Stimulated activated CD4-positive, alpha-beta T cell treated with anti-CD3 and anti-CD28 coated beads, Interleukin-4, amount 100 ng/mL, for 48 hours (primary cell): ENCODE data around the gene GPR152.

Source experiments
- DNase-seq, 2 donors: peaks; one replicate each; pipeline ENCODE4 v3.0.0-alpha.2; 2020; ENCODE audit warnings: low read depth in 2 of 2

Gene GPR152

DNA sequence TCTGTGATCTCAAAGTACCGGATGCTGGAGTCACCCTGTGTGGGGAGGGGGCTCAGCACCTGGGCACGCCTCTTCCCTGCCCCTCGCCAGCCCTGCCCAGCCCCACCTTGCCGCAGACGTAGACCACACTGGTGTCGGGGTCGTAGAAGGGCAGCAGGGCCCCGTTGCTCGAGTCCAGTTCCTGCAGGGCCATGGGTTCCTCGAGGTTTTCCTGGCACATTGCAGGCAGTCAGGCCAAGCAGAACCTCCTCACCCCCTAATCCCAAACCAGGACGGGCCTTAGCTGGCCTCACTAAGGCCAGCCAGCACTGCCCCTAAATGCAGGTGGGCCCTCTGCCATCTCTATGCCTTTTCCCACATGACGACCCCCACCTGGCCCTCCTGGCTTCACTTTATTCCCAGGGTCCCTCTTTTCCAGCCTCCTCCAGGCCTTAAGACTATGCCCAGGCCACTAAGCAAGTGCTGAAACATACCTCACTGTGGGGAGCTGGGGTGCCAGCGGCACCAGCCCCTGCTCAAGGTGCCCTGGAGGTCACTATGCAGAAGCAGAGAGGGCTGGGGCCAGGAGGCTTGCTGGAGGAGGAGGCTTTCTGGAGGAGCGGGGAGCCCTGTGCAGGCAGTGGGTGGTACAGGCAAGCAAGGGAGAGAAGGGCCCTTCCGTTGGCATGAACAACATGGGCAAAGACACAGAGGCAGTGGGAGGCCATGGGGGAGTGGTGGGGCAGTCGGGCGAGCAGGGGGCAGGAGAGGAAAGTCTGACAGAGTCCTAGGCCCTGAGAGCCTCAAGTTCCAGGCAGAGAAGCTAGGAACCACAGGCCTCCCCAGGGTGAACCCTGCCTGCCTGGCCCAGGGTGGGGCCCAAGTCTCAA is 12.1 kb downstream of the GPR152 start:
- no peak for DNase-seq

DNA sequence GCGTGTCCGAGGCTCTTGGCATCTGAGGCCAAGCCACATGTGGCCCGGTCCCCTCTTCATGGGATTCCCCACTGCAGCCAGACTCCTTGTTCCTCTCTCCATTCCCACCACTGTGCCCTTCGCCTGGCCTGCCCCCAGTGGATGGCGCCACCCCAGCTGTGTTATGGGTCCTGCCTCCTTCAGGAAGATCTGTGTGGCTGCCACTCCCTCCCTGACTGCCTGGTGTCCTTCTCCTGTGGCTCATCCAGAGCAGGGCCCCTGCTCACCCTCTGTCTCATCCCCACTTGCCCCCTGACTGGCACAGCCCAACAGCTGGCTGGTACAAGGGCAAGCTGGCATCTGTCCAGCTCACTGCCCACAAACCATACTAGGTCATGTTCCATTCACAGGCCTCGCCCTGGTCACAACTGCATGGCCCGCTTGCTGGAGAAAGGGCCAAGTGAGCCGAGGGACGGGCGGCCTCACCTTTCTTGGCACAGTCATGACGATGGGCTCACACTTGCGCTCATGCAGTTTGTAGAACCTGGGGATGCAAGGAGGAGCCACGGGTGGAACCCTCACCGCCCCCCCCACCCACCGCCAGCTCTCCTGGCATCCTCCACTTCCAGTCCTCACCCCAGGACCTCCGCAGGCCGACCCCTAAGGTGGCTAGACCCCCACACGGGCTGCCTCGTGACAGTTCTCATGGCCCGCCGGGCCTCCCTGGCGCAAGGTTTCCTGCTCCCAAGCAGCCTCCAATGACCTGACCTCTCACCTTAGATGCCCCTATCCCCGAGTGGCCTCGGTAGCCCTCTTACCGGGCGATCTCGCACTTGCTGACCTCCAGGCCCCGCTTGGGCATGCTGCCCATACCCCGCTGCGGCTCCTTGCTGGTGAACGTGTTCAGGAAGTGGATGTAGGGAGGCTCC is 13.0 kb downstream of the GPR152 start:
- no peak for DNase-seq

DNA sequence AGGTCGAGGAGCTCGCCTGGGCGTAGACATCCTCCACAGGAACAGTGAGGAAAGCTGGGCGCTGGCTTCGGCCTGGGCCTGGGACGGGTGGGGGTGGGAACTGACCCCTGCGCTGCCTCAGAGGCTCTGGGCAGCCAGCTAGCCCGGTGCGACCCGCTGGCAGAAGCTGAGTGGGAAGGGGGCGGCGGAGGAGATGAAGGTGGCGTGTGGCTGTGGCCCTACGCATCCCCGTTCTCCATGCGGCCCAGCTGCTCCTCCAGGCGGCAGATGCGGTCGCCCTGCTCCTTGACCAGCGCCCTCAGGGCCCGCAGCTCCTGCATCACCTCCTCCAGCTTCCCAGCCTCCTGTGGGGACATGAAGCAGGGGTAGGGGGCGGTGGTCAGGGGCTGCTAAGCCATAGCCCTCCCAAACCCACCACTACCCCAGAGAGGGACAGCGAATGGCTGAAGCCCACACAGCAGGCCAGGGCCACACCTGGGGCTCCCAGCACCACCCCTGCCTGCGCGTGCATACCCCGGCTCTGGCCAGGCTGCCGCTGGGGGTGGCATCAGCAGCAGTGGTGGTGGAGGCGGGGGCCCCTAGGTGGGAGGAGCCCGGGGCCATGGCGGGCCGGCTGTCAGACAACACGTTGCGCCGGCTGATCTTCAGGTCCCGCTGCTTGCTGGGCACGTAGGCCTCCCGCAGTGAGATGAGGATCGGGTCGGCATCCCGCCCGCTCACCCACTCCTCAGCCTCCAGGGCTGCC is 14.2 kb downstream of the GPR152 start:
- DNase-seq, result peak; percentile 77 to 78

DNA sequence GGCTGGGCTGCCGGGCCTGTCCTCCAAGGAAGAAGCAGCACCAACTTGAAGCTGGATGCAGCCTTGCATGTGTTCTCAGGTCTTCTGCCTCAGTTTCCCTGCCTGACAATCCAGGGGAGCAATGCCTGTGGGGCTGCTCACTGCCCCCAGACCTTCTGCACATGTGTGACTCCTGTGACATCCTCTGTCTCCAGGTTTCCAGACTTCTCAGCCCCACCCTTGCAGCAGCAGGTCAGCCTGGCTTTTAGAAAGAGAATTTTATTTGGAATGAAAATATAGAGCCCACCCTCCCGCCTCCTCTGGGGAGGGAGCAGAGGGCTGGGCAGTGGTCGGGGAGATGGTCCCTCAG is 14.7 kb downstream of the GPR152 start:
- DNase-seq, result no peak

DNA sequence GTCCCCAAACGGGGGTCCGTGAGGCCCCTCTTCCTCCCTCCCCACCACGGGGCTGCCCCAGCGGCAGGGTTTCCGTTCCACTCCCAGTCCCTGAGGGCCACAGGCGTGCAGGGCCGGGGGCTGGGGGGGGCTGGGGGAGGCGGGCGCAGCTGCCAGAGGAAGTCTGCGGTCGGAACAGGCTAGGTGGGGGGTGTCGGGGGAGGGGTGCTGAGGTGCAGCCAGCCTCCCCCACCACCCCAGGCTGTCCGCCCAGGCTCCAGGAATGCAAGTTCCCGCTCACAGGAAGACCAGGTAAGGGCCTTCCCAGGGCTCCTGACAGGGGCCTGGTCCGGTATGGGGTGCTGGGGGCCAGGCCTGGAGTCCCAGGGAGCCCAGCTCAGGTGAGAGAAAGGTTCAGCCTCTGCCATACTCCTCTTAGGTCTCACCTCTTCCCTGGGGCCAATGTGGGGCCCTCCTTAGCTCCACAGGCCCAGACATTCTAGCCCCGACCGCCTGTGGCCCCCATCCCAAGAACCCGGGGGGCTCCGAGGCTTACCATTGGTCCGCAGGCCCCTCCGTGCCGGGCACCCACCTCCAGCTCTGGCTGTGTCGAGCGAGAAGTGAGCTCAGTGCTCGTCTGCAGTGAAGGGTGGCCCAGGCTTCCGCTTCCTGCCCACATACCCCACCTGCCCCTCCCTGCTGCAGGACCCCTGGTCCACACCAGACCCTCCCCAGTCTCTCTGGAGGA is 15.3 kb downstream of the GPR152 start, which contains the start of gene PTPRCAP:
PTPRCAP (minus strand) TSS at position 601 of the 727 bp plus-strand sequence; CDS start at position 538, 63 bp downstream.
- DNase-seq, result no peak

DNA sequence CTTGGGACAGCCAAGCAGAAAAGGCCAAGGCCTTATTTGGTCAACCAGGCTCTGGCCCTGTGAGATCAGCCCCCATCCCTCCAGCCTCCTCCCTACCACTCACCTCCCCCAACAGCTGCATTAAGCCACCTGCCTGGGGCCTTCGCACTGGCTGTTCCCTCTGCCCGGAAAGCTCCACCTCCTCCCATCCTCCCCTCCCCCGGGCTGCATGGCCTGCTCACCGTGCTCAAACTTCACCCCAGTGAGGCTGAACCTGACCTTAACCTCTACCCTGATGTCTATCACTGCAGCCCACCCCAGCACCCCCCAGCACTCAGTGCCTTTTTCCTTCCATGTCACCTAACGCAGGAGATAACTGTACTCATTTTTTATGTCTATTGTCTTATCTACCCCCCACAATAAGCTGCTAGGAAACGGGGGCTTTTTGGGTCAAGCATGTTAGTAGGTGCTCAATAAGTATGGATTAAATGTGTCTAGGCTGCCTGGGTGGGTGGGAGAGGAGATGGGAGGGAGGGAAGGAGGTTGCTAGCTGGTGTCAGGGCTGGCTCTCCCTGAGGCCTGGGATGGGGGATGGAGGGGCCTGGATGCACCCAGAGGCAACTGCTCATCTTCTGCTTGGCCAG is 16.0 kb downstream of the GPR152 start:
- DNase-seq, result peak; percentile 74 to 75

DNA sequence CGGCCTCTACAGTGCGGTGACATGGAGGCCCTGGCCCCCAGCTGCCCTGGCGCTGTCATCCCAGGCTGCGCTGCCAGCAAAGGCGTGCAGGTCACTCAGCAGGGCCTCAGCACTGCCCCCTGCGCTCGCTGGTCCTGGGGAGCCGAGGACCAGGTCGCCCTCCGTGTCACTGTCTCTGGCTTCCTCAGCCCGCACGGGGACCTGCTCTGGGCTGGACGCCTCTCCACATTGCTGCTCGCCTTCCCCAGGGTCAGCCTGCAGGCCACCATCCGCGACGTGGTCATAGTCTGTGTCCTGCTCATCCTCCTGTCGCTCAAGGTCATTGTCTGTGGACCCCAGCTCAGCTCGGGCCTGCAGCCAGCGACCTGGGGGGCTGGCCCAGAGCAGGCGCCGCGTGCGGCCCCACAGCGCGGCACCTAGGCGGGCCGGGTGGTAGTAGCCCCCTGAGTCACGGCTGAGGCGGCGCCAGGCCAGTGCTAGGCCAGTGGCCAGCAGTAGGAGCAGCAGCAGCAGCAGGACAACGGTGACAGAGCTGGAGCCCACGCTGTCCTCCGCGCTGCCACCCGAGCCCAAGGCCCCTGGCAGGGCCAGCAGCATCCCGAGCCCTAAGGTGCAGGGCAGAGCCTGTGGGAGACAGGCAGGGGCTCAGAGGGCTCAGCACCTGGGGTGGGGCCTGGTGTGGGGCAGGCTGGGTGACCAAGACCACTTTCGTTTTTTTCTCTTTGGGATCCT is 16.6 kb downstream of the GPR152 start:
- DNase-seq, result no peak

DNA sequence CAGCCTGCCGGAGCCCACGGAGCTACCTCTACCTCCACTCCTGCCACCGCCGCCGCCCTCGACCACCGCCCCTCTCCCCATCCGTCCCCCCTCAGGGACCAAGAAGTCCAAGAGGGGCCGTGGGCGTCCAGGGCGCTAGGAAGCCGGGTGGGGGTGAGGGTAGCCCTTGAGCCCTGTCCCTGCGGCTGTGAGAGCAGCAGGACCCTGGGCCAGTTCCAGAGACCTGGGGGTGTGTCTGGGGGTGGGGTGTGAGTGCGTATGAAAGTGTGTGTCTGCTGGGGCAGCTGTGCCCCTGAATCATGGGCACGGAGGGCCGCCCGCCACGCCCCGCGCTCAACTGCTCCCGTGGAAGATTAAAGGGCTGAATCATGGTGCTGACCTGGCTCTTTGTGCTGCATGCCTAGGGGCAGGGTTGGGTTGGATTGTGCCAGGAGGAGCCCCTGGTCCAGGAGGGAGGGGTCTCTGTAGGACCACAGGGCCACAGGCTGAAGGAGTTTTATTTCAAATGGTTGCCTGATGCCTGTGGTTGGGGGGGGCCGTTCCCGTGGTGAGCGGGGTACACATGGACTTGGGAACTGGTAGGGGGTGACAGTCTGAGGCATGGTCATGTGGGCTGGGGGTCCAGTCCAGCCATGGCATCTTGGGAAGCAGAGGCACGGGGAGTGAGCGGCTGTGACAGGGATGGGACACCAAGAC is 17.4 kb downstream of the GPR152 start:
- no peak for DNase-seq

DNA sequence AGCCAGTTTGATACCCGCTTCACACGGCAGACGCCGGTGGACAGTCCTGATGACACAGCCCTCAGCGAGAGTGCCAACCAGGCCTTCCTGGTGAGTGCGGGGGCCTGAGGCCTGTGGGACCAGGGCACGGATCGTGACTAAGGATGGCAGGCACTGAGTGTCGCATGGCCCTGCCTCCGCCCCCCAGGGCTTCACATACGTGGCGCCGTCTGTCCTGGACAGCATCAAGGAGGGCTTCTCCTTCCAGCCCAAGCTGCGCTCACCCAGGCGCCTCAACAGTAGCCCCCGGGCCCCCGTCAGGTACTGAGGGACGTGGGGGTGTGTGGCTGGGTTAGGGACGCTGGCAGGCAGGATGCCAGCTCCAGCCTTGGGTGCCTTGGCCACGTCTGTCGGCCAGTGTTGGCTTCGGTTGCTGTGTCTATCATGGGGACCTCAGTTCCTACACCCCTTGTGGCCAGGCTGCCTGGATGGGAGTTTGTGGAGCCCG is 18.1 kb downstream of the GPR152 start:
- no peak for DNase-seq

DNA sequence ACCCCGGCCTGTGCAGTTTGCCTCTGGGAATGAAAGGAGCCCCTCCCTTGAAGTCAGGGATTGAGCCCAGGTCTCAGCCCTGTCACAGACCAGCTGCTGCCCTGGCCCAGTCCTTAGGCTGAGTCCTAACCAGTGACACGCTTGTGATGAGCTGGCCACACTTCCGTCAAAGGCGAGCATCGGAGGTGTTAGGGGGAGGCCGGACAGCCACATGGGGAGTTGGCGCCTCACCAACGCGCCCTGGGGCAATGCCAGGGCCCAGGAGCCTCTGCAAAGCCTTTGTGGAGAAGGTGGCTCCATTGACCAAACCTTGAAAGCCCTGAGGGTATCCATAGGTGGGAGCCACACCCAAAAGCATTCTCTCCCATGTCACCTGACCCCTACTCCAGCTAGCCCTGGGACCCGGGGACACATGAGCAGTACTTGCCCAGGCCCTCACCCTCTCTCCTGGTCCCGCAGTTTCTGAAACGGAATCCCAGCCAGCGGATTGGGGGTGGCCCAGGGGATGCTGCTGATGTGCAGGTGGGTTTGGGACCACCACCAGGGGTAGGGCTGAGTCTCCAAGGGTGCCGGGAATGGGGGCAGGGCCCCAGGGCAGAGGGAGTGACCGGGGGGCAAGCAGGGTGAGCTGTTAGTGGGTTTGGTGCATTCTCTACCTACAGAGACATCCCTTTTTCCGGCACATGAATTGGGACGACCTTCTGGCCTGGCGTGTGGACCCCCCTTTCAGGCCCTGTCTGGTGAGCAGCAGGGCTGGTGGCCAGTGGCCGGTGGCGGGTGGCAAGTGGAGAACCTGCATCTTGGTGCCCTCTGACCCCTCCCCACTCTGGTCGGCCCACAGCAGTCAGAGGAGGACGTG is 18.8 kb downstream of the GPR152 start:
- no peak for DNase-seq

DNA sequence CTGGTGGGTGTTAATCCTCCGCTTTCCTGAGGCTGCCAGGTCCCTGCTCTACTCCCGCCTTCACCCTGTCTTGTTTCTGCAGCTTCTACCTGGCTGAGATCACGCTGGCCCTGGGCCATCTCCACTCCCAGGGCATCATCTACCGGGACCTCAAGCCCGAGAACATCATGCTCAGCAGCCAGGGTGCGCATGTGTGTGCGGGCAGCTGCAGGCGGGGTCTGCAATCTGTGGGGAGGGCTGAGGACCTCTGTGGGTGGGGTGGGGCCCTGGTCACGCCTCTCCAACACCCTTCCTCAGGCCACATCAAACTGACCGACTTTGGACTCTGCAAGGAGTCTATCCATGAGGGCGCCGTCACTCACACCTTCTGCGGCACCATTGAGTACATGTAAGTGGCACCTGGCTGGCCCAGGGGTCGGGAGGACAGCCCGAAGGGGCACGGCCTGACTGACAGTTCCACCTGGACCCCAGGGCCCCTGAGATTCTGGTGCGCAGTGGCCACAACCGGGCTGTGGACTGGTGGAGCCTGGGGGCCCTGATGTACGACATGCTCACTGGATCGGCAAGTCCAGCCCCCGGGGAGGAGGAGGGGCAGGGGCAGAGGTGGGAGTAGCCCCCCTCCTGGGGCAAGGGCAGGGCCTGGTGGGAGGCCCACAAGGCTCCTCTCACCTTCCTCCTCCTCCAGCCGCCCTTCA is 19.7 kb downstream of the GPR152 start:
- DNase-seq, result no peak

DNA sequence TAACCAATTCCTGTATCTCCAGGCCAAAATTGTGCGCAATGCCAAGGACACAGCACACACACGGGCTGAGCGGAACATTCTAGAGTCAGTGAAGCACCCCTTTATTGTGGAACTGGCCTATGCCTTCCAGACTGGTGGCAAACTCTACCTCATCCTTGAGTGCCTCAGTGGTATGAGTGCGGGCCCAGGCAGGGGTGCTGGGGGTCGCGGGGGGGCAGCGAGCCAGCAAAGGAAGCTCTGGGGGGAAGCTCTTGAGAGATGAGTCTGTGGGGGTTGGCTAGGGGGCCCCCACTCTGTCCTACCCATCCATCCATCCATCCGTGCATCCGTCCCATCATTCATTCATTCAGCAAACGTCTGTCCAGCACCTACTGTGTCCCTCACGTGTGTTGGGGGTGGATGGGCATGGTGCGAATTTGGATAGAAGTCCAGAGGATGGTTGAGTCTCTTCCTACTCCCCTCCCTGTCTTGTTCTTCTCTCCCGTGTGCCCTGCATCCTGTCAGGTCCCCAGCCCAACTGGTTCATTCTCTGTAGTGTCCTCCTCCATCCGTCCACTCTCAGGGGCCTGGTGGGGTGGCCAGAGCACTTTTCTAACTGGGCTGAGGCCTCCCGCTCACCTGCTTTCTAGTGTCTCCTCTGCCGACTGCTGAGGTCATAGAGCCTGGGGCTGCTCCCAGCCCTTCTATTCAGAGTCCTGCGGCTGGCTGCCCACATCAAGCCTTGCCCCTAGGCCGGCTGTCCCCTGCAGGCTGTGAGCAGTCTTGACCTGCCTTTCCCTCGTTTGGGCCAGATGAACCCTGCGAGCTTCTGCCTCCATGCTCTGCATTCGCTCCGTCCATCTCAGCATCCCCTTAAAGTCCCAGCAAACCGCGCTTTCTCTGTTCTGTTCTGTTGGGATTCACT is 20.9 kb downstream of the GPR152 start:
- no peak for DNase-seq

DNA sequence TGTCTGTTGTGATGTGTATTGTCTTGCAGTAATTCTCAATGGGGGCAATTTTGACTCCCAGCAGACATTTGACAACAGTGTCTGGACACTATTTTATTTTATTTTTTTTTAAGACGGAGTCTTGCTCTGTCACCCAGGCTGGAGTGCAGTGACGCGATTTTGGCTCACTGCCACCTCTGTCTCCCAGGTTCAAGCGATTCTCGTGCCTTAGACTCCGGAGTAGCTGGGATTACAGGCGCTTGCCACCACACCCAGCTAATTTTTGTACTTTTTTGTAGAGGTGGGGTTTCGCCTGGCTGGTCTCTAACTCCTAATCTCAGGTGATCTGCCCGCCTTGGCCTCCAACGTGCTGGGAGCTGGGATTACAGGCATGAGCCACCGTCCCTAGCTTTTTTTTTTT is 22.8 kb downstream of the GPR152 start:
- DNase-seq, result no peak

DNA sequence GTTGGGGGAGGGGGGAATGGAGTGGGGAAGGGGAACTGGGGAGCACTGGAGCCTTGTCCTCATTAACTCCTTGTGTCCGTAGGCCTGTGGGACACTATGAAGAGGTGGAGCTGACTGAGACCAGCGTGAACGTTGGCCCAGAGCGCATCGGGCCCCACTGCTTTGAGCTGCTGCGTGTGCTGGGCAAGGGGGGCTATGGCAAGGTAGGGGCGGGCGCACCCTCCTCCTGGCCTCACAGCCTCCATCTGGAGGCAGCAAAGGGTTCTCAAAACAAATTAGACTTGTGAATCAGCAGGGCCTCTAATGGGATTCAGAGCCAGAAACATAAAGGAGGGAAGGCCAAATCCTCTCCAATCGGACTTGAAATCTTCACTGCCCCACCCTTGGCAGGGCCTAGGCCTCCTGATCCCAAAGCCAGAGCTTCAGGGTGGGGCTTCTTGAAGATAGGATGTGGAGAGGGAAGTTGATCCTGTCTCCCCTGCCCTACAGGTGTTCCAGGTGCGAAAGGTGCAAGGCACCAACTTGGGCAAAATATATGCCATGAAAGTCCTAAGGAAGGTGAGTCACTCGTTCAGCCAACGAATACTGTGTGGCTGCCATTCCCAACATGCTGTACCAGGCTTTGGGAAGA is 23.4 kb downstream of the GPR152 start:
- no peak for DNase-seq

DNA sequence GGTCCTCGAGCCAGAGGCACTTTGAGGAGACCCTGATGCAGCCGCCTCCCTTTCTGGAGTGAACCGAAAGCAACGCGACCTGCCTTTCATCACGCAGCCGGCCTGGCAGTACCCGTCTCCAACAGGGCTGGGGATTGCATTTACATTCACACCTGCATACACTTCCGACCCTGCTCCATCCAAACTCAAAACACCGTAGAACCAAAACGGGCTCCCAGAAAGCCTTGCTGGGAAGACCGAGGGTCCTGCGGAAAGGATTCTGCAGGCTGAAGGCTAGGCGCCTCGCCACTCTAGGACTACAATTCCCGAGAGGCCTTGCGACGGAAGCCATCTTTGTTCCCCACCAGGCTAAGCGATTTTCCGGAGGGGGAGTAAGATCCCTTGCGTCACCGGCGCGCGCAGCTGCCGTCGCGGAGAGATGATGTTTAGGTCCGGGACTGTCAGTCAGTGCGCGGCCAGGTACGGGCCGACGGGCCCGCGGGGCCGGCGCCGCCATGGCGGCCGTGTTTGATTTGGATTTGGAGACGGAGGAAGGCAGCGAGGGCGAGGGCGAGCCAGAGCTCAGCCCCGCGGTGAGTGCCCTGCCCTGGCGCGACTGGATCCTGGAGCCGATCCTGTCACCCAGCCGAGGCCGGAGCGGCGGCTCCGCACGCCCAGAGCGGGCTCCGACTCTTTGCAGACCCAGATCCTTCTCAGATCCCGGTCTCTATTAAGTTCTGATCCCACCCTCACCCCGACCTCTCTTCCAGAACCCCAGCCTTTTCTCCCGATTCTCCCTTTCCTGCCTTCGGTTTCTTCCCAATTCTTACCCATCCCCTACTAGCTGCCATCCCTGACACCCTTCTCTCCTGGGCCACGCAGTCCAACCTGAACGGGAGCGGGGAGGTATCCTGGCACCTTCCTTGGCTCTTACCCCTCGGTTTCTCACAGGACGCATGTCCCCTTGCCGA is 24.2 kb downstream of the GPR152 start, which contains the start of gene RPS6KB2:
RPS6KB2 (plus strand) TSS at position 443 of the 950 bp plus-strand sequence; CDS start at position 495, 52 bp downstream.
- peak; percentile 99 to 100 for DNase-seq
